Adrenal gland (tissue), 12 donors: ENCODE data around the gene CORO1C. TPM values are rescaled to one million over a fixed set of nuclear protein-coding genes. Genes with fewer than 3 reads are reported as not detected.

Source experiments
- DNase-seq, 7 donors: peaks; one replicate each; pipeline ENCODE4 v3.0.0-alpha.2; 2019 to 2020
- H3K27ac ChIP-seq, 5 donors: fragments of 200-600 bp; sonication (generic) in 4 of 5; 1 replicate in 3 of 5; 2 replicates in 2 of 5; pipeline versions ENCODE4 v1.5.1 to v1.8.0; 2016 to 2020; ENCODE audit warnings: mild to moderate bottlenecking in 1 of 5
- H3K27me3 ChIP-seq: fragments of 200-600 bp; 2 replicates; pipeline ENCODE4 v1.8.0; 2021
- H3K36me3 ChIP-seq, 2 donors: fragments of 200-600 bp; replicated peaks in 1 of 2; 1 replicate in 1 of 2; 2 replicates in 1 of 2; pipeline versions ENCODE4 v1.5.1 to v1.8.0; 2018 to 2022
- H3K4me1 ChIP-seq, 2 donors: fragments of 200-600 bp; replicated peaks in 1 of 2; 1 replicate in 1 of 2; 2 replicates in 1 of 2; pipeline versions ENCODE4 v1.5.1 to v1.8.0; 2018 to 2021
- H3K4me3 ChIP-seq, 4 donors: fragments of 200-600 bp; sonication (generic) in 3 of 4; one replicate each; pipeline ENCODE4 v1.5.1; 2016 to 2018
- H3K9me3 ChIP-seq, 3 donors: fragments of 200-600 bp; sonication (generic) in 1 of 3; replicated peaks in 1 of 3; 1 replicate in 2 of 3; 2 replicates in 1 of 3; pipeline versions ENCODE4 v1.5.1 to v1.8.0; 2016 to 2021
- POLR2A ChIP-seq, 2 donors: fragments of 450-650 bp; IDR thresholded peaks; one replicate each; pipeline ENCODE4 v1.6.1; 2017; ENCODE audit warnings: antibody characterized with exemption in 2 of 2, mild to moderate bottlenecking in 2 of 2, moderate library complexity in 1 of 2
- WGBS, 4 donors: extraction: QIAGEN DNeasy Blood & Tissue Kit in 2 of 4; methylation state at CpG; one replicate each; pipeline versions ENCODE4 v1.1.5 to v1.1.7; 2013 to 2017; 5-methylcytosine and 5-hydroxymethylcytosine counted together
- intact Hi-C, 2 donors: fragments of 100-400 bp; cut with DNase I; formaldehyde crosslinking; loops; one replicate each; pipeline versions ENCODE4 v1.14.1 to v1.15.0; 2022 to 2023
- polyA plus RNA-seq, 3 donors: library from polyadenylated mRNA; stranded (reverse); fragments of 200-250 nt in 2 of 3; fragments of 350-450 nt in 1 of 3; fragmentation: Illumina TruSeq in 1 of 3; extraction: RNeasy Lipid Tissue Mini Kit (QIAGEN cat#74804) in 1 of 3; gene quantifications; one replicate each; pipeline ENCODE4 v1.2.3, GENCODE V29; 2013 to 2014
- total RNA-seq, 9 donors: library from RNA; depleted of rRNA in 4 of 9; stranded (reverse); fragments of >200 nt in 4 of 9; fragments of 120-200 nt in 1 of 9; fragmentation: NEBNext Ultra II Directional in 1 of 9; extraction: Animal tissue kit (Norgen Biotek cat#: 25700) in 1 of 9; gene quantifications; one replicate each; pipeline versions ENCODE4 v1.1.0 to v1.2.4, GENCODE V29; 2013 to 2023
- TF ChIP-seq, protein P1 (sequence below), 6 experiments: fragments of 450-650 bp in 4 of 6; fragments of 200-600 bp in 2 of 6; sonication (generic) in 1 of 6; IDR thresholded peaks; 1 replicate in 5 of 6; 2 replicates in 1 of 6; pipeline versions ENCODE4 v1.5.1 to v1.8.0; 2016 to 2021; ENCODE audit warnings: antibody characterized with exemption in 6 of 6, mild to moderate bottlenecking in 2 of 6, moderate library complexity in 1 of 6
- donor health status: healthy with polysubstance abuse.
- donor health status: Bipolar disorder and iron deficiency.
- donor health status: DM: yes; HTN: yes; CAD: no.
- donor health status: DM: no; HTN: no; CAD: no.
- donor health status: DM: no; HTN: no; CAD: no.
- donor health status: DM: yes; HTN: yes; CAD: no.

CORO1C gene
- total and polyA plus RNA-seq, 12 donors, result 17.4 to 124 (median 71.4) TPM

DNA sequence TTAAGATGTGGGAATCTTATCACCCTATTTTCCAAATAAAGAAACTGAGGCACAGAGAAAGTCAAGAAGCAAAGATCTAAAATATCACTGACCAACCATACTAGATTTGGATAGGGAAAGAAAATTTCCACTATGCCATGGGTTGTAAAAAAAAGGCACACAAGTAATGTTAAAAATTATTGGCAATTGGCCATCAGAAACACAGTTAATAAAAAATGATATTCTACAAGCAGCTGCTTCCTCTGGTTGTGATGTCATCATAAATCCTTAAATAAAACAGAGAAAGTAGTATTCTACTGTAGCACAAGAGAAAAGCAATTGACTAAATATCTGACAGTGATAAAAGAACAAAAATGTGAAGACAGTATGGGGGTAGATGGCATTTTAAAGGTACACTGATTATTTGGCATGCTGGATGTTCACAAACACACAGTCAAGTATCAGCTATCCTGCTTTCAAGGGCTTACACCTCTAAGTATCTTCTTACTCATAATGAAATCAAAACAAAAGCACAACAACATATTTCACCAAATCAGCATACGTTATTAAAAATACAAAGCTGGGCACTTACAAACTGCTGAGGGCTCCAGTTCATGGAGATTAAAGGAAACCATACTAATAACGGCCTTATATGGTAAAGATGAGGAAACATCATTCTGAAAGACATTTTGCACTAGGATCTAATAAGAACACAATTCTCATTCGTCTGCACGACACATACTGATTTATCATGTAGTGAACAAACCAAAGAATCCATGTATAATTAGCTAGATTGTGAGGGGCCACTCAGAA lies 45.7 kb downstream of the CORO1C start:
- TF ChIP-seq, protein P1, sequence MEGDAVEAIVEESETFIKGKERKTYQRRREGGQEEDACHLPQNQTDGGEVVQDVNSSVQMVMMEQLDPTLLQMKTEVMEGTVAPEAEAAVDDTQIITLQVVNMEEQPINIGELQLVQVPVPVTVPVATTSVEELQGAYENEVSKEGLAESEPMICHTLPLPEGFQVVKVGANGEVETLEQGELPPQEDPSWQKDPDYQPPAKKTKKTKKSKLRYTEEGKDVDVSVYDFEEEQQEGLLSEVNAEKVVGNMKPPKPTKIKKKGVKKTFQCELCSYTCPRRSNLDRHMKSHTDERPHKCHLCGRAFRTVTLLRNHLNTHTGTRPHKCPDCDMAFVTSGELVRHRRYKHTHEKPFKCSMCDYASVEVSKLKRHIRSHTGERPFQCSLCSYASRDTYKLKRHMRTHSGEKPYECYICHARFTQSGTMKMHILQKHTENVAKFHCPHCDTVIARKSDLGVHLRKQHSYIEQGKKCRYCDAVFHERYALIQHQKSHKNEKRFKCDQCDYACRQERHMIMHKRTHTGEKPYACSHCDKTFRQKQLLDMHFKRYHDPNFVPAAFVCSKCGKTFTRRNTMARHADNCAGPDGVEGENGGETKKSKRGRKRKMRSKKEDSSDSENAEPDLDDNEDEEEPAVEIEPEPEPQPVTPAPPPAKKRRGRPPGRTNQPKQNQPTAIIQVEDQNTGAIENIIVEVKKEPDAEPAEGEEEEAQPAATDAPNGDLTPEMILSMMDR (IDR thresholded peaks at IDR 0.05), result no peak
- TF ChIP-seq POLR2A (IDR thresholded peaks at IDR 0.05), result no peak
- intact Hi-C loops, result no loop called here
- 41 to 51% (median 44%) methylated on average over 4 of the region's 4 CpGs for WGBS, 4 donors
- Histone ChIP-seq H3K27me3 (no peaks in the 10 kb centered on the region), H3K36me3 (no peaks in the 10 kb centered on the region), H3K4me3 (no peak overlapping the region), H3K9me3 (no peaks in the 10 kb centered on the region), H3K27ac (peak overlapping the region in 3 of 5 donors; percentile 14 to 76 (median 63)), H3K4me1 (peaks cover 38 to 51% of the 10 kb centered on the region in 2 donors)
- no peak for DNase-seq

- H3K27me3 ChIP-seq, result no peaks in the 10 kb centered on the region
- intact Hi-C loops, result no loop called here
- peaks cover 24 to 35% of the 10 kb centered on the region in 2 donors for H3K4me1 ChIP-seq
- no peak overlapping the region for H3K27ac ChIP-seq
- TF ChIP-seq POLR2A (IDR thresholded peaks at IDR 0.05), result no peak
- TF ChIP-seq, protein P1 (IDR thresholded peaks at IDR 0.05), result no peak
- no peak overlapping the region for H3K4me3 ChIP-seq
- DNase-seq, result no peak
- 92 to 96% (median 94%) methylated on average over 4 of the region's 4 CpGs for WGBS, 4 donors
- H3K9me3 ChIP-seq, result no peaks in the 10 kb centered on the region
- no peaks in the 10 kb centered on the region for H3K36me3 ChIP-seq
These were observed 47.3 kb downstream of the CORO1C start for GRCh38 chr12:108683906-108684556.

DNA sequence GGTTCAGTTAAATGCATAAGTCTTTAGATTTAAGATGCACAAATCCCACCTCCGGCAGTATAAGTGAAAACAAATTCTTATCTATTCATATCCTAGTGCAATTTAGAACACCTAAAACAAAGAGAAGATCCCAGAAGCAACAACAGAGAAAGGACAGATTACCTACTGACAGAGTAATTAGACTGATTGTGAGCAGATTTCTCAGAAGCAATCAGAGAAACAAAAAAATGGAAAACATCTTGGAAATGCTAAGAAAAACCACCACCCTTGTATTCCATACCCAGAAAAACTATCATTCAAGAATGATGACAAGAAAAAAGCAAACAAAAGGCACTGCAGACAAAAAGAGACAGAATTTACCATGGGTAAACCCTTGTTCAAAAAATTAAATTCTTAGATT lies 50.0 kb downstream of the CORO1C start:
- H3K9me3 ChIP-seq, result no peaks in the 10 kb centered on the region
- peaks cover 0 to 8% of the 10 kb centered on the region in 2 donors for H3K36me3 ChIP-seq
- TF ChIP-seq, protein P1 (IDR thresholded peaks at IDR 0.05), result no peak
- TF ChIP-seq POLR2A (IDR thresholded peaks at IDR 0.05), result no peak
- no peak overlapping the region for H3K27ac ChIP-seq
- no peaks in the 10 kb centered on the region for H3K27me3 ChIP-seq
- 88 to 98% (median 95%) methylated on average over 1 of the region's 1 CpG for WGBS, 4 donors
- H3K4me1 ChIP-seq, result peaks cover 14 to 19% of the 10 kb centered on the region in 2 donors
- intact Hi-C loops, result no loop called here
- DNase-seq, result no peak
- no peak overlapping the region for H3K4me3 ChIP-seq

DNA sequence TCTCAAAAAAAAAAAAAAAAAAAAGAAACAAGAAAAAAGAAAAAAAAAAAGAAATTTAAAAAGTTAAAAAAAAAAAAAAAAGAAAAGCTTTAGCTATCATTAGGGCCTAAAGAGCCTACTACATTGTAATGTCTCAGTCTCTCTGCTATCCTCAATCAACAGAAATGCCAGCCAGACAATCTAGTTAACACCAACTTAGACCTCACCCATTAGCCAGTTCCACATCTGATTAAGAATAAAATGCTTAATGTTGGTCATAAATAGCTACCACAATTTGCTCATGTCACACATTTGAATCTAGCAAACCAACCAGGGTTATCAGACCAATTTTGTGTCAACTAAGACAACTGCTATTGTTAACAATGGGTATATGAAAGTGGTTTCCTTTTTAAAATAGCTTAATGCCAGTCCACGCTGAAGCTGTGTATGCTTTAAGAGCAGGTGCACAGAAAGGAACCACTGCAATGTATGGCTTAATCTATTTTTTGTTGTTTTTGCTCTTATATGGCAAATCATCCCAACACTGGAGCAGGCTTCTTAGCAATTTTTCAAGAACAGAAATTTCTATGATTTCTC lies 52.1 kb downstream of the CORO1C start:
- H3K27ac ChIP-seq, result no peak overlapping the region
- TF ChIP-seq, protein P1 (IDR thresholded peaks at IDR 0.05), result no peak
- H3K9me3 ChIP-seq, result no peaks in the 10 kb centered on the region
- no peaks in the 10 kb centered on the region for H3K27me3 ChIP-seq
- H3K36me3 ChIP-seq, result peaks cover 0 to 8% of the 10 kb centered on the region in 2 donors
- WGBS, 4 donors, result 92 to 97% (median 93%) methylated on average over 1 of the region's 1 CpG
- H3K4me3 ChIP-seq, result no peak overlapping the region
- DNase-seq, result no peak
- no peaks in the 10 kb centered on the region for H3K4me1 ChIP-seq
- intact Hi-C loops, result no loop called here
